Panc1 (cell line): Measurements from ENCODE around the gene TMEM156. TPM values are rescaled to one million over a fixed set of nuclear protein-coding genes. Genes with fewer than 3 reads are reported as not detected.

Experiments used
- ATAC-seq: fragments of 200-7000 bp; cut with Tn5 transposase; 2 replicates; pipeline ENCODE4 v1.9.1; 2020; ENCODE audit warnings: mild to moderate bottlenecking, moderate library complexity
- BruUV-seq: library from RNA; stranded (reverse); fragments of 400-500 nt; replicated peaks from 2 replicates; lab custom pipeline; 2021; lab: Mats Ljungman, UMichigan
- CTCF ChIA-PET: fragments of 300-600 bp; sonication (Branson Sonifier 250); formaldehyde crosslinking; loops from one replicate; lab custom pipeline; 2022; ENCODE audit warnings: antibody characterized with exemption; lab: Charles Lee
- POLR2A ChIA-PET: fragments of 300-600 bp; sonication (Branson Sonifier 250); formaldehyde crosslinking; loops from one replicate; lab custom pipeline; 2022; ENCODE audit warnings: antibody characterized with exemption; lab: Charles Lee
- DNase-seq: peaks from one replicate; pipeline ENCODE4 v3.0.0-alpha.2; 2010; ENCODE audit warnings: low read depth, low spot score
- H3K27ac ChIP-seq: 2 replicates; pipeline ENCODE4 v1.5.1; 2011; ENCODE audit warnings: mild to moderate bottlenecking, low read length, inconsistent platforms
- H3K27me3 ChIP-seq: fragments of 200-500 bp; sonication (Bioruptor generic); 2 replicates; pipeline ENCODE4 v1.6.0; 2014; ENCODE audit warnings: low read length, inconsistent platforms; ENCODE audit not compliant: control insufficient read depth, insufficient read depth
- H3K36me3 ChIP-seq: fragments of 200-500 bp; sonication (Bioruptor generic); 2 replicates; pipeline ENCODE4 v1.5.1; 2014; ENCODE audit warnings: inconsistent platforms, mild to moderate bottlenecking, low read length, moderate library complexity; ENCODE audit not compliant: control insufficient read depth, insufficient read depth
- H3K4me1 ChIP-seq: 2 replicates; pipeline ENCODE4 v1.5.1; 2011; ENCODE audit warnings: inconsistent platforms, mild to moderate bottlenecking, low read length, moderate library complexity; ENCODE audit not compliant: control insufficient read depth, insufficient read depth
- H3K4me3 ChIP-seq, 2 experiments: 2 replicates each; pipeline ENCODE4 v1.5.1; 2011 to 2012; ENCODE audit warnings: low read depth in 2 of 2, low read length in 2 of 2, mild to moderate bottlenecking in 2 of 2, inconsistent platforms in 1 of 2, moderate library complexity in 1 of 2
- H3K9me3 ChIP-seq: fragments of 200-500 bp; sonication (Bioruptor generic); 2 replicates; pipeline ENCODE4 v1.5.1; 2014; ENCODE audit warnings: low read depth, mild to moderate bottlenecking, inconsistent platforms, low read length, moderate library complexity; ENCODE audit not compliant: control insufficient read depth, insufficient read depth
- POLR2AphosphoS5 ChIP-seq: IDR thresholded peaks from 2 replicates; pipeline ENCODE4 v1.6.1; 2012; ENCODE audit warnings: mild to moderate bottlenecking, low read depth, low read length, moderate library complexity
- REST ChIP-seq, 2 experiments: IDR thresholded peaks; 2 replicates each; pipeline ENCODE4 v1.6.1; 2011 to 2012; ENCODE audit warnings: low read depth in 2 of 2, control low read depth in 1 of 2, low read length in 1 of 2, mild to moderate bottlenecking in 1 of 2, moderate library complexity in 1 of 2; ENCODE audit not compliant: insufficient read depth in 1 of 2
- SIN3A ChIP-seq: IDR thresholded peaks from 2 replicates; pipeline ENCODE4 v1.6.1; 2012; ENCODE audit warnings: low read depth, mild to moderate bottlenecking, low read length, moderate library complexity, borderline replicate concordance; ENCODE audit not compliant: insufficient read depth
- TCF7L2 ChIP-seq: IDR thresholded peaks from 2 replicates; pipeline ENCODE4 v1.6.1; 2011; ENCODE audit warnings: mild to moderate bottlenecking, low read depth, low read length, inconsistent platforms
- in situ Hi-C: cut with HindIII; loops from 2 replicates; pipeline ENCODE4 v1.10.0; 2016; ENCODE audit warnings: low sequenced_read_pairs, low pct_unique_long_range_greater_than_20kb
- intact Hi-C: fragments of 100-400 bp; cut with micrococcal nuclease; formaldehyde crosslinking; loops from one replicate; pipeline ENCODE4 v1.10.0; 2022; ENCODE audit not compliant: unreplicated experiment
- total RNA-seq: library from RNA; stranded (reverse); gene quantifications from one replicate; pipeline ENCODE4 v1.2.1, GENCODE V29; 2021; ENCODE audit not compliant: unreplicated experiment
- TF ChIP-seq, protein P1 (sequence below): fragments of 450-650 bp; IDR thresholded peaks from 2 replicates; pipeline ENCODE4 v1.5.1; 2017; ENCODE audit warnings: mild to moderate bottlenecking

The TMEM156 gene
- total RNA-seq, 1 experiment from 2014 or later, result 5.8 TPM

- no peaks in the 10 kb centered on the region; the same call in 1 of the 2 replicates for H3K36me3 ChIP-seq
- H3K4me1 ChIP-seq, result peaks cover 7% of the 10 kb centered on the region
- H3K27ac ChIP-seq, result no peak overlapping the region
- CTCF ChIA-PET, result no interaction called here
- DNase-seq, result no peak
- no TSS peak for BruUV-seq
- no peaks in the 10 kb centered on the region for H3K9me3 ChIP-seq
- no peak overlapping the region for H3K4me3 ChIP-seq
- no peak for ATAC-seq
- intact Hi-C loops, result no loop called here
- TF ChIP-seq TCF7L2 (no peak), REST (IDR thresholded peaks at IDR 0.05; ENCODE audit: insufficient read depth in 1 of 2, low read depth in 2 of 2, low read length in 1 of 2) (no peak)
- TF ChIP-seq, protein P1, sequence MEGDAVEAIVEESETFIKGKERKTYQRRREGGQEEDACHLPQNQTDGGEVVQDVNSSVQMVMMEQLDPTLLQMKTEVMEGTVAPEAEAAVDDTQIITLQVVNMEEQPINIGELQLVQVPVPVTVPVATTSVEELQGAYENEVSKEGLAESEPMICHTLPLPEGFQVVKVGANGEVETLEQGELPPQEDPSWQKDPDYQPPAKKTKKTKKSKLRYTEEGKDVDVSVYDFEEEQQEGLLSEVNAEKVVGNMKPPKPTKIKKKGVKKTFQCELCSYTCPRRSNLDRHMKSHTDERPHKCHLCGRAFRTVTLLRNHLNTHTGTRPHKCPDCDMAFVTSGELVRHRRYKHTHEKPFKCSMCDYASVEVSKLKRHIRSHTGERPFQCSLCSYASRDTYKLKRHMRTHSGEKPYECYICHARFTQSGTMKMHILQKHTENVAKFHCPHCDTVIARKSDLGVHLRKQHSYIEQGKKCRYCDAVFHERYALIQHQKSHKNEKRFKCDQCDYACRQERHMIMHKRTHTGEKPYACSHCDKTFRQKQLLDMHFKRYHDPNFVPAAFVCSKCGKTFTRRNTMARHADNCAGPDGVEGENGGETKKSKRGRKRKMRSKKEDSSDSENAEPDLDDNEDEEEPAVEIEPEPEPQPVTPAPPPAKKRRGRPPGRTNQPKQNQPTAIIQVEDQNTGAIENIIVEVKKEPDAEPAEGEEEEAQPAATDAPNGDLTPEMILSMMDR, result no peak
- POLR2A ChIA-PET, result no interaction called here
- no peaks in the 10 kb centered on the region for H3K27me3 ChIP-seq
- in situ Hi-C loops, result no loop called here
Observed at GRCh38 chr4:39067031-39067430, 34.8 kb upstream of the TMEM156 start.

- BruUV-seq, result no TSS peak
- H3K4me1 ChIP-seq, result peaks cover 13% of the 10 kb centered on the region
- TF ChIP-seq TCF7L2, result no peak
- TF ChIP-seq, protein P1, result no peak
- no peak for TF ChIP-seq SIN3A
- TF ChIP-seq POLR2AphosphoS5, result no peak
- no peak for TF ChIP-seq REST (IDR thresholded peaks at IDR 0.05; ENCODE audit: insufficient read depth in 1 of 2, low read depth in 2 of 2, low read length in 1 of 2)
- no peaks in the 10 kb centered on the region for H3K9me3 ChIP-seq
- DNase-seq (no peak), ATAC-seq (no peak)
- ChIA-PET POLR2A (no interaction called here), CTCF (no interaction called here)
- H3K4me3 ChIP-seq, result no peak overlapping the region
- in situ Hi-C loops (no loop called here), intact Hi-C loops (no loop called here)
- no peak overlapping the region for H3K27ac ChIP-seq
- no peaks in the 10 kb centered on the region for H3K27me3 ChIP-seq
- no peaks in the 10 kb centered on the region; the same call in 1 of the 2 replicates for H3K36me3 ChIP-seq
Observed at GRCh38 chr4:39066371-39066770, 34.2 kb upstream of the TMEM156 start.
